ENCODE results near the gene SOX15.

The SOX15 gene

DNA sequence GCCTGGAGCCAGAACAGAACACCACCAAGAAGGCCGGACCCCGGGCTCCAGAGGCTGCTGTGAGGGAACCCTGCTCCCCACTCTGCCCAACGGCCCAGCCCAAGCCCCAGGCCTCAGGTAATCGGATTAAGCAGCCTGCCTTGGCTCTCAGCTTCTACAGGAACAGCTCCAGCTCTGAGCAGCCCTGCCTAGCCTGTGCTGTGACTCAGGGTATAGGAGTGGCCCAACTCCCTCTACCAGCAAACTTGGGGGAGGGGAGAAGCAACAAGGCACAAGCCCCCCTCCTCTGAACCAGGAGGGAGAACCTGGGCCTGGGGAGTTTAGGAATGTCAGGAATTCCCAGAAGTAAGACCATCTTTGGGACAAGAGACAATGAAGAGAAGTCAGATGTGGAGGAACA is 849 bp upstream of the SOX15 start:
- ATAC-seq: peak; percentile 70
- TF ChIP-seq BACH2 (CRISPR knock-in tag; IDR thresholded peaks at IDR 0.05; ENCODE audit: borderline replicate concordance) (no peak), ZNF565 (CRISPR knock-in tag; conservative IDR thresholded peaks at IDR 0.05; ENCODE audit: low read depth) (no peak), ZC3H10 (CRISPR knock-in tag; IDR thresholded peaks at IDR 0.05) (no peak)

- peak; percentile 78 for ATAC-seq
- TF ChIP-seq ESRRG (CRISPR knock-in tag; IDR thresholded peaks at IDR 0.05) (no peak), ISL1 (CRISPR knock-in tag; IDR thresholded peaks at IDR 0.05) (no peak), ZC3H10 (CRISPR knock-in tag; IDR thresholded peaks at IDR 0.05) (no peak)
- TF ChIP-seq, protein P1, sequence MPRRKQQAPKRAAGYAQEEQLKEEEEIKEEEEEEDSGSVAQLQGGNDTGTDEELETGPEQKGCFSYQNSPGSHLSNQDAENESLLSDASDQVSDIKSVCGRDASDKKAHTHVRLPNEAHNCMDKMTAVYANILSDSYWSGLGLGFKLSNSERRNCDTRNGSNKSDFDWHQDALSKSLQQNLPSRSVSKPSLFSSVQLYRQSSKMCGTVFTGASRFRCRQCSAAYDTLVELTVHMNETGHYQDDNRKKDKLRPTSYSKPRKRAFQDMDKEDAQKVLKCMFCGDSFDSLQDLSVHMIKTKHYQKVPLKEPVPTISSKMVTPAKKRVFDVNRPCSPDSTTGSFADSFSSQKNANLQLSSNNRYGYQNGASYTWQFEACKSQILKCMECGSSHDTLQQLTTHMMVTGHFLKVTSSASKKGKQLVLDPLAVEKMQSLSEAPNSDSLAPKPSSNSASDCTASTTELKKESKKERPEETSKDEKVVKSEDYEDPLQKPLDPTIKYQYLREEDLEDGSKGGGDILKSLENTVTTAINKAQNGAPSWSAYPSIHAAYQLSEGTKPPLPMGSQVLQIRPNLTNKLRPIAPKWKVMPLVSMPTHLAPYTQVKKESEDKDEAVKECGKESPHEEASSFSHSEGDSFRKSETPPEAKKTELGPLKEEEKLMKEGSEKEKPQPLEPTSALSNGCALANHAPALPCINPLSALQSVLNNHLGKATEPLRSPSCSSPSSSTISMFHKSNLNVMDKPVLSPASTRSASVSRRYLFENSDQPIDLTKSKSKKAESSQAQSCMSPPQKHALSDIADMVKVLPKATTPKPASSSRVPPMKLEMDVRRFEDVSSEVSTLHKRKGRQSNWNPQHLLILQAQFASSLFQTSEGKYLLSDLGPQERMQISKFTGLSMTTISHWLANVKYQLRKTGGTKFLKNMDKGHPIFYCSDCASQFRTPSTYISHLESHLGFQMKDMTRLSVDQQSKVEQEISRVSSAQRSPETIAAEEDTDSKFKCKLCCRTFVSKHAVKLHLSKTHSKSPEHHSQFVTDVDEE (CRISPR knock-in tag; IDR thresholded peaks at IDR 0.05): no peak
These were observed 558 bp downstream of the SOX15 start for GRCh38 chr17:7589204-7589868.

- no peak for ATAC-seq
These were observed 1.2 kb downstream of the SOX15 start for GRCh38 chr17:7588553-7589203.

More at GRCh38 chr17:7588553-7589203, 1.2 kb downstream of the SOX15 start:
- no peak for TF ChIP-seq ARNTL (CRISPR knock-in tag; IDR thresholded peaks at IDR 0.05; ENCODE audit: borderline replicate concordance, low read depth)
- no peak for TF ChIP-seq ZNF70 (CRISPR knock-in tag; IDR thresholded peaks at IDR 0.05)
- TF ChIP-seq SNAI2 (CRISPR knock-in tag; IDR thresholded peaks at IDR 0.05): no peak
- TF ChIP-seq PPARA (CRISPR knock-in tag; IDR thresholded peaks at IDR 0.05; ENCODE audit: borderline replicate concordance): no peak
- no peak for TF ChIP-seq GLIS3 (CRISPR knock-in tag; IDR thresholded peaks at IDR 0.05)
- no peak for TF ChIP-seq CSRNP3 (CRISPR knock-in tag; IDR thresholded peaks at IDR 0.05)
- no peak for TF ChIP-seq ESRRG (CRISPR knock-in tag; IDR thresholded peaks at IDR 0.05)
- TF ChIP-seq ZNF8 (CRISPR knock-in tag; IDR thresholded peaks at IDR 0.05): no peak
- TF ChIP-seq, protein P2, sequence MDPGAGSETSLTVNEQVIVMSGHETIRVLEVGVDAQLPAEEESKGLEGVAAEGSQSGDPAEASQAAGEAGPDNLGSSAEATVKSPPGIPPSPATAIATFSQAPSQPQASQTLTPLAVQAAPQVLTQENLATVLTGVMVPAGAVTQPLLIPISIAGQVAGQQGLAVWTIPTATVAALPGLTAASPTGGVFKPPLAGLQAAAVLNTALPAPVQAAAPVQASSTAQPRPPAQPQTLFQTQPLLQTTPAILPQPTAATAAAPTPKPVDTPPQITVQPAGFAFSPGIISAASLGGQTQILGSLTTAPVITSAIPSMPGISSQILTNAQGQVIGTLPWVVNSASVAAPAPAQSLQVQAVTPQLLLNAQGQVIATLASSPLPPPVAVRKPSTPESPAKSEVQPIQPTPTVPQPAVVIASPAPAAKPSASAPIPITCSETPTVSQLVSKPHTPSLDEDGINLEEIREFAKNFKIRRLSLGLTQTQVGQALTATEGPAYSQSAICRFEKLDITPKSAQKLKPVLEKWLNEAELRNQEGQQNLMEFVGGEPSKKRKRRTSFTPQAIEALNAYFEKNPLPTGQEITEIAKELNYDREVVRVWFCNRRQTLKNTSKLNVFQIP (CRISPR knock-in tag; IDR thresholded peaks at IDR 0.05; ENCODE audit: borderline replicate concordance, low read depth): no peak
- TF ChIP-seq, protein P1 (CRISPR knock-in tag; IDR thresholded peaks at IDR 0.05): no peak
- no peak for TF ChIP-seq TOX (CRISPR knock-in tag; IDR thresholded peaks at IDR 0.05; ENCODE audit: borderline replicate concordance)
- no peak for TF ChIP-seq OSR1 (CRISPR knock-in tag; IDR thresholded peaks at IDR 0.05)
- TF ChIP-seq, protein P3, sequence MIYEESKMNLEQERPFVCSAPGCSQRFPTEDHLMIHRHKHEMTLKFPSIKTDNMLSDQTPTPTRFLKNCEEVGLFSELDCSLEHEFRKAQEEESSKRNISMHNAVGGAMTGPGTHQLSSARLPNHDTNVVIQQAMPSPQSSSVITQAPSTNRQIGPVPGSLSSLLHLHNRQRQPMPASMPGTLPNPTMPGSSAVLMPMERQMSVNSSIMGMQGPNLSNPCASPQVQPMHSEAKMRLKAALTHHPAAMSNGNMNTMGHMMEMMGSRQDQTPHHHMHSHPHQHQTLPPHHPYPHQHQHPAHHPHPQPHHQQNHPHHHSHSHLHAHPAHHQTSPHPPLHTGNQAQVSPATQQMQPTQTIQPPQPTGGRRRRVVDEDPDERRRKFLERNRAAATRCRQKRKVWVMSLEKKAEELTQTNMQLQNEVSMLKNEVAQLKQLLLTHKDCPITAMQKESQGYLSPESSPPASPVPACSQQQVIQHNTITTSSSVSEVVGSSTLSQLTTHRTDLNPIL (CRISPR knock-in tag; IDR thresholded peaks at IDR 0.05; ENCODE audit: low read depth): no peak
